Astrocyte (in vitro differentiated cells and primary cell): ENCODE data around the gene F11R. TPM values are rescaled to one million over a fixed set of nuclear protein-coding genes. Genes with fewer than 3 reads are reported as not detected.

ENCODE experiments used
- DNase-seq: peaks from one replicate; pipeline ENCODE4 v3.0.0-alpha.2; 2010; ENCODE audit warnings: low read depth
- FAIRE-seq: peaks from 2 replicates; lab custom pipeline; 2011; peaks lifted over from hg19 to GRCh38; lab: Jason Lieb, UNC
- H2AFZ ChIP-seq: 2 replicates; pipeline ENCODE4 v1.6.0; 2012; ENCODE audit warnings: low read depth, low read length, inconsistent platforms
- H3K27ac ChIP-seq: 2 replicates; pipeline ENCODE4 v1.5.1; 2011; ENCODE audit warnings: low read depth, low read length, inconsistent platforms
- H3K27me3 ChIP-seq: 2 replicates; pipeline ENCODE4 v1.6.0; 2011; ENCODE audit warnings: low read length, inconsistent platforms; ENCODE audit not compliant: insufficient read depth
- H3K36me3 ChIP-seq: 2 replicates; pipeline ENCODE4 v1.5.1; 2011; ENCODE audit warnings: low read length, inconsistent platforms; ENCODE audit not compliant: insufficient read depth
- H3K4me1 ChIP-seq: 2 replicates; pipeline ENCODE4 v1.5.1; 2011; ENCODE audit warnings: low read length, inconsistent platforms; ENCODE audit not compliant: insufficient read depth
- H3K4me2 ChIP-seq: 2 replicates; pipeline ENCODE4 v1.6.0; 2012; ENCODE audit warnings: low read length, inconsistent platforms
- H3K4me3 ChIP-seq: 2 replicates; pipeline ENCODE4 v1.5.1; 2011; ENCODE audit warnings: low read depth, mild to moderate bottlenecking, low read length, inconsistent platforms; ENCODE audit not compliant: insufficient read depth
- H3K79me2 ChIP-seq: 2 replicates; pipeline ENCODE4 v1.6.0; 2012; ENCODE audit warnings: mild to moderate bottlenecking, low read length, inconsistent platforms; ENCODE audit not compliant: insufficient read depth
- H3K9ac ChIP-seq: 2 replicates; pipeline ENCODE4 v1.6.0; 2012; ENCODE audit warnings: mild to moderate bottlenecking, low read length, inconsistent platforms
- H3K9me3 ChIP-seq: 2 replicates; pipeline ENCODE4 v1.5.1; 2012; ENCODE audit warnings: low read depth, mild to moderate bottlenecking, low read length, inconsistent platforms; ENCODE audit not compliant: insufficient read depth
- H4K20me1 ChIP-seq: 2 replicates; pipeline ENCODE4 v1.6.0; 2012; ENCODE audit warnings: low read length, inconsistent platforms; ENCODE audit not compliant: insufficient read depth
- H3K27ac Mint-ChIP-seq: one replicate; pipeline ENCODE4 v1.8.0; 2021; ENCODE audit warnings: mild to moderate bottlenecking, mixed read lengths; ENCODE audit not compliant: unreplicated experiment
- H3K27me3 Mint-ChIP-seq: one replicate; pipeline ENCODE4 v1.8.0; 2021; ENCODE audit warnings: low read depth, mixed read lengths; ENCODE audit not compliant: unreplicated experiment
- H3K36me3 Mint-ChIP-seq: one replicate; pipeline ENCODE4 v1.8.0; 2021; ENCODE audit warnings: low read depth, mixed read lengths; ENCODE audit not compliant: unreplicated experiment
- H3K4me1 Mint-ChIP-seq: one replicate; pipeline ENCODE4 v1.8.0; 2021; ENCODE audit warnings: low read depth, mixed read lengths; ENCODE audit not compliant: unreplicated experiment
- H3K4me3 Mint-ChIP-seq: one replicate; pipeline ENCODE4 v1.8.0; 2021; ENCODE audit warnings: mild to moderate bottlenecking, moderate library complexity, mixed read lengths; ENCODE audit not compliant: unreplicated experiment
- H3K9me3 Mint-ChIP-seq: one replicate; pipeline ENCODE4 v1.8.0; 2021; ENCODE audit warnings: mild to moderate bottlenecking, mixed read lengths; ENCODE audit not compliant: unreplicated experiment
- EZH2 ChIP-seq: IDR thresholded peaks from 2 replicates; pipeline ENCODE4 v1.6.1; 2012; ENCODE audit warnings: mild to moderate bottlenecking, low read length, inconsistent platforms; ENCODE audit not compliant: insufficient read depth
- total RNA-seq: library from RNA; stranded (reverse); gene quantifications from 2 replicates; pipeline ENCODE4 v1.2.1, GENCODE V29; 2021
- TF ChIP-seq, protein P1 (sequence below): IDR thresholded peaks from 2 replicates; pipeline ENCODE4 v1.5.1; 2011; ENCODE audit warnings: low read depth, mild to moderate bottlenecking, inconsistent platforms, low read length, moderate library complexity; ENCODE audit not compliant: insufficient read depth

Gene F11R
- total RNA-seq, 1 donor from 2014 or later = 68.6 TPM

DNA sequence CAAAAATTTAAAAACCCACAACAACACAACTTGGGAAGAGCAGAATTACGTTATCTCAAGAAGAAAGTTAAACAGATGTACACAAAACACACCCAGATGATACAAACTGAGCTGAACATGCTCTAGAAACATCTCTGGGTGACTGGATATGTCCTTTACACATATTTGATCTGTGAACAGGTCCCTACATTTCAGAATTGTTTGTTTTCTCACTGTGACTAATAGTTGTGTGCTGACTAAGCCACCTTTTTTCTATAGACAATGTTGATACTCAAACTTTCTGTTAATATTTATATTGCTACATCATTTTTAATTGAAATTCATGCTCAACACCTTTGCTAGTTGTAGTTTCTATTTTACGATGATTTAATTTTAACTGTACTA is 1.0 kb upstream of the F11R start:
- H3K27ac ChIP-seq = no peak overlapping the region
- Mint-ChIP-seq H3K27me3 (no peaks in the 10 kb centered on the region), H3K27ac (peak overlapping the region; percentile 19), H3K4me1 (peaks cover 27% of the 10 kb centered on the region), H3K4me3 (peak overlapping the region; percentile 88), H3K9me3 (no peaks in the 10 kb centered on the region), H3K36me3 (no peaks in the 10 kb centered on the region)
- peak overlapping the region; percentile 97 for H3K4me2 ChIP-seq
- H2AFZ ChIP-seq = no peak overlapping the region
- no peaks in the 10 kb centered on the region for H3K79me2 ChIP-seq
- H3K9ac ChIP-seq = no peak overlapping the region
- no peak for DNase-seq
- no peak overlapping the region for H3K4me3 ChIP-seq
- no peak for TF ChIP-seq EZH2
- TF ChIP-seq, protein P1, sequence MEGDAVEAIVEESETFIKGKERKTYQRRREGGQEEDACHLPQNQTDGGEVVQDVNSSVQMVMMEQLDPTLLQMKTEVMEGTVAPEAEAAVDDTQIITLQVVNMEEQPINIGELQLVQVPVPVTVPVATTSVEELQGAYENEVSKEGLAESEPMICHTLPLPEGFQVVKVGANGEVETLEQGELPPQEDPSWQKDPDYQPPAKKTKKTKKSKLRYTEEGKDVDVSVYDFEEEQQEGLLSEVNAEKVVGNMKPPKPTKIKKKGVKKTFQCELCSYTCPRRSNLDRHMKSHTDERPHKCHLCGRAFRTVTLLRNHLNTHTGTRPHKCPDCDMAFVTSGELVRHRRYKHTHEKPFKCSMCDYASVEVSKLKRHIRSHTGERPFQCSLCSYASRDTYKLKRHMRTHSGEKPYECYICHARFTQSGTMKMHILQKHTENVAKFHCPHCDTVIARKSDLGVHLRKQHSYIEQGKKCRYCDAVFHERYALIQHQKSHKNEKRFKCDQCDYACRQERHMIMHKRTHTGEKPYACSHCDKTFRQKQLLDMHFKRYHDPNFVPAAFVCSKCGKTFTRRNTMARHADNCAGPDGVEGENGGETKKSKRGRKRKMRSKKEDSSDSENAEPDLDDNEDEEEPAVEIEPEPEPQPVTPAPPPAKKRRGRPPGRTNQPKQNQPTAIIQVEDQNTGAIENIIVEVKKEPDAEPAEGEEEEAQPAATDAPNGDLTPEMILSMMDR = no peak
- H3K36me3 ChIP-seq = no peaks in the 10 kb centered on the region
- H4K20me1 ChIP-seq = no peaks in the 10 kb centered on the region
- H3K9me3 ChIP-seq = no peaks in the 10 kb centered on the region
- FAIRE-seq = no peak
- H3K4me1 ChIP-seq = peaks cover 12% of the 10 kb centered on the region
- peaks cover 27% of the 10 kb centered on the region for H3K27me3 ChIP-seq

DNA sequence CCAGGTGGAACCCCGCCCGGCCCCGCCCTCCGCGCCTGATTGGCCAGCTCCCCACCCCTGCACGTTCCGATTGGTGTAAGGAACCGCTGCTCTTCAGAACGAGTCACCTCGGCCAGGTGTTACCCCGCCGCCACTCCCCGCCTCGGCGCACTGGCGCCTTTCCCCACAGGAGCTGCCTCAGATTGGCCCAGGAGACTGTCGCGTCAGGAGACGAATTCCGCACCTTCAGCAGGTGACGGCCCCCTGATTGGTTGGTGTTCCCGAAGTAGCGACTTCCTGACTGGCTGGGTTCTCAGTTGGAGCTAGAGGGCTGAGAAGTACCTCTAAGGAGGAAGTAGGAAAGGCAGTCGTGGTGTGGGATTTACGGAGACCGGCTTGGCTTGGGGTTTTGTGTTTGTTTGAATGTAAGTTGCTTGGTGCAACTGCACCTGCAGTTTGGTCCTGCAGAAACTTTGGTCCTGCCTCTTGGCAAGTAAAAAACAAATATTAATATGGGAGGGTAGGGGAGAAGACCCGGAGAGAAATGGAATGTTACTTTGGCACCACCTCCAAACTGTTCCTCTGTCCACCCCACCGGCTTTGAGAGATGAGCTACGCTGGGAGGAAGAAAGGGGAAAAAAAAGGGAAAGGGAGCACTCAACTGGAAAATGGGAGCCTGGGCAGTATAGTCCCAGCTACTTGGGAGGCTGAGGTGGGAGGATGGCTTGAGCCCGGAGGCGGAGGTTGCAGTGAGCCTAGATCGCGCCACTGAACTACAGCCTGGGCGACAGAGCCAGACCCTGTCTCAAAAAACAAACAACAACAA is 415 bp upstream of the F11R start:
- no peaks in the 10 kb centered on the region for H3K27me3 Mint-ChIP-seq
- no peaks in the 10 kb centered on the region for H3K9me3 Mint-ChIP-seq
- H3K27me3 ChIP-seq = peaks cover 27% of the 10 kb centered on the region
- H3K9me3 ChIP-seq = no peaks in the 10 kb centered on the region
- peak overlapping the region; percentile 97 for H3K4me2 ChIP-seq
- peak overlapping the region; percentile 64 for H3K27ac Mint-ChIP-seq
- no peak overlapping the region for H3K27ac ChIP-seq
- peak overlapping the region; percentile 75 for H3K4me3 ChIP-seq
- H3K4me1 Mint-ChIP-seq = peaks cover 31% of the 10 kb centered on the region
- TF ChIP-seq, protein P1 = no peak
- no peak for TF ChIP-seq EZH2
- H2AFZ ChIP-seq = peak overlapping the region; percentile 88
- DNase-seq = peak; percentile 39
- peak overlapping the region; percentile 88 for H3K4me3 Mint-ChIP-seq
- H3K9ac ChIP-seq = peak overlapping the region; percentile 54
- peaks cover 2% of the 10 kb centered on the region for H3K36me3 Mint-ChIP-seq
- FAIRE-seq = no peak
- H3K4me1 ChIP-seq = peaks cover 12% of the 10 kb centered on the region
- no peaks in the 10 kb centered on the region for H3K79me2 ChIP-seq
- H4K20me1 ChIP-seq = no peaks in the 10 kb centered on the region
- no peaks in the 10 kb centered on the region for H3K36me3 ChIP-seq
